ENCODE measurements around the gene MTA3. TPM values are rescaled to one million over a fixed set of nuclear protein-coding genes. Genes with fewer than 3 reads are reported as not detected.

Gene MTA3
- total RNA-seq, 1 experiment from 2014 or later = 57.1 TPM

GRCh38 chr2:42757981-42758740 lies 189.7 kb downstream of the MTA3 start:
- no peak overlapping the region for H3K4me3 ChIP-seq (ENCODE audit: low read depth, low read length, poor library complexity, severe bottlenecking)
- BruUV-seq (replicated peaks) = no TSS peak
- POLR2A ChIA-PET (ENCODE audit: low non-redundant PET) = no interaction called here
- no peaks in the 10 kb centered on the region for H3K4me1 ChIP-seq (ENCODE audit: insufficient read depth, low read length, poor library complexity, severe bottlenecking)
- CTCF ChIA-PET = no interaction called here
- TF ChIP-seq CTCF (conservative IDR thresholded peaks at IDR 0.05; ENCODE audit: low read depth, low read length) = no peak
- no peak for TF ChIP-seq EZH2 (IDR thresholded peaks at IDR 0.05; ENCODE audit: borderline replicate concordance, low read depth, low read length, poor library complexity, severe bottlenecking)
- DNase-seq (ENCODE audit: low spot score) = no peak
- intact Hi-C loops (cut with micrococcal nuclease; ENCODE audit: unreplicated experiment) = no loop called here
- H3K36me3 ChIP-seq (ENCODE audit: insufficient read depth, low read length, poor library complexity, severe bottlenecking) = no peaks in the 10 kb centered on the region
- H3K27ac ChIP-seq (ENCODE audit: low read depth, low read length, poor library complexity, severe bottlenecking) = no peak overlapping the region
- H3K9me3 ChIP-seq (ENCODE audit: low read depth, low read length, poor library complexity, severe bottlenecking) = no peaks in the 10 kb centered on the region
- H3K27me3 ChIP-seq (replicated peaks; ENCODE audit: insufficient read depth, low read depth, low read length, poor library complexity) = no peaks in the 10 kb centered on the region

- Histone ChIP-seq H3K36me3 (ENCODE audit: insufficient read depth, low read length, poor library complexity, severe bottlenecking) (no peaks in the 10 kb centered on the region), H3K4me1 (ENCODE audit: insufficient read depth, low read length, poor library complexity, severe bottlenecking) (no peaks in the 10 kb centered on the region), H3K9me3 (ENCODE audit: low read depth, low read length, poor library complexity, severe bottlenecking) (no peaks in the 10 kb centered on the region), H3K27ac (ENCODE audit: low read depth, low read length, poor library complexity, severe bottlenecking) (no peak overlapping the region), H3K4me3 (ENCODE audit: low read depth, low read length, poor library complexity, severe bottlenecking) (no peak overlapping the region), H3K27me3 (replicated peaks; ENCODE audit: insufficient read depth, low read depth, low read length, poor library complexity) (no peaks in the 10 kb centered on the region)
- DNase-seq (ENCODE audit: low spot score) = no peak
- intact Hi-C loops (cut with micrococcal nuclease; ENCODE audit: unreplicated experiment) = no loop called here
- ChIA-PET CTCF (no interaction called here), POLR2A (ENCODE audit: low non-redundant PET) (no interaction called here)
- no peak for TF ChIP-seq CTCF (conservative IDR thresholded peaks at IDR 0.05; ENCODE audit: low read depth, low read length)
- TF ChIP-seq EZH2 (IDR thresholded peaks at IDR 0.05; ENCODE audit: borderline replicate concordance, low read depth, low read length, poor library complexity, severe bottlenecking) = no peak
- no TSS peak for BruUV-seq (replicated peaks)
Measured at GRCh38 chr2:42758751-42759150, 190.3 kb downstream of the MTA3 start.

- H3K27ac ChIP-seq (ENCODE audit: low read depth, low read length, poor library complexity, severe bottlenecking) = no peak overlapping the region
- no peaks in the 10 kb centered on the region for H3K9me3 ChIP-seq (ENCODE audit: low read depth, low read length, poor library complexity, severe bottlenecking)
- H3K4me3 ChIP-seq (ENCODE audit: low read depth, low read length, poor library complexity, severe bottlenecking) = no peak overlapping the region
- H3K4me1 ChIP-seq (ENCODE audit: insufficient read depth, low read length, poor library complexity, severe bottlenecking) = no peaks in the 10 kb centered on the region
- intact Hi-C loops (cut with micrococcal nuclease; ENCODE audit: unreplicated experiment) = no loop called here
- no TSS peak for BruUV-seq (replicated peaks)
- no peak for DNase-seq (ENCODE audit: low spot score)
- H3K27me3 ChIP-seq (replicated peaks; ENCODE audit: insufficient read depth, low read depth, low read length, poor library complexity) = no peaks in the 10 kb centered on the region
- CTCF ChIA-PET = no interaction called here
- H3K36me3 ChIP-seq (ENCODE audit: insufficient read depth, low read length, poor library complexity, severe bottlenecking) = no peaks in the 10 kb centered on the region
- POLR2A ChIA-PET (ENCODE audit: low non-redundant PET) = no interaction called here
- TF ChIP-seq CTCF (conservative IDR thresholded peaks at IDR 0.05; ENCODE audit: low read depth, low read length) = no peak
- TF ChIP-seq EZH2 (IDR thresholded peaks at IDR 0.05; ENCODE audit: borderline replicate concordance, low read depth, low read length, poor library complexity, severe bottlenecking) = no peak
Measured at GRCh38 chr2:42761554-42761953, 193.1 kb downstream of the MTA3 start.

All from A673 (cell line).